Thyroid gland (tissue), 4 donors: ENCODE data around the gene UCN.

Experiments used
- POLR2A ChIP-seq, 2 donors: fragments of 450-650 bp; IDR thresholded peaks; one replicate each; pipeline ENCODE4 v1.6.1; 2017; ENCODE audit warnings: antibody characterized with exemption in 2 of 2, mild to moderate bottlenecking in 2 of 2, moderate library complexity in 1 of 2
- TF ChIP-seq, protein P1 (sequence below), 6 experiments: fragments of 200-600 bp in 3 of 6; fragments of 450-650 bp in 3 of 6; sonication (generic) in 3 of 6; IDR thresholded peaks; one replicate each; pipeline ENCODE4 v1.5.1; 2016 to 2019; ENCODE audit warnings: antibody characterized with exemption in 6 of 6, mild to moderate bottlenecking in 2 of 6, inconsistent platforms in 1 of 6, moderate library complexity in 1 of 6

GRCh38 chr2:27351802-27352598 lies 43.8 kb upstream of the UCN start:
- TF ChIP-seq POLR2A (IDR thresholded peaks at IDR 0.05) = no peak
- TF ChIP-seq, protein P1, sequence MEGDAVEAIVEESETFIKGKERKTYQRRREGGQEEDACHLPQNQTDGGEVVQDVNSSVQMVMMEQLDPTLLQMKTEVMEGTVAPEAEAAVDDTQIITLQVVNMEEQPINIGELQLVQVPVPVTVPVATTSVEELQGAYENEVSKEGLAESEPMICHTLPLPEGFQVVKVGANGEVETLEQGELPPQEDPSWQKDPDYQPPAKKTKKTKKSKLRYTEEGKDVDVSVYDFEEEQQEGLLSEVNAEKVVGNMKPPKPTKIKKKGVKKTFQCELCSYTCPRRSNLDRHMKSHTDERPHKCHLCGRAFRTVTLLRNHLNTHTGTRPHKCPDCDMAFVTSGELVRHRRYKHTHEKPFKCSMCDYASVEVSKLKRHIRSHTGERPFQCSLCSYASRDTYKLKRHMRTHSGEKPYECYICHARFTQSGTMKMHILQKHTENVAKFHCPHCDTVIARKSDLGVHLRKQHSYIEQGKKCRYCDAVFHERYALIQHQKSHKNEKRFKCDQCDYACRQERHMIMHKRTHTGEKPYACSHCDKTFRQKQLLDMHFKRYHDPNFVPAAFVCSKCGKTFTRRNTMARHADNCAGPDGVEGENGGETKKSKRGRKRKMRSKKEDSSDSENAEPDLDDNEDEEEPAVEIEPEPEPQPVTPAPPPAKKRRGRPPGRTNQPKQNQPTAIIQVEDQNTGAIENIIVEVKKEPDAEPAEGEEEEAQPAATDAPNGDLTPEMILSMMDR (IDR thresholded peaks at IDR 0.05) = no peak
